C4-2B (cell line): ENCODE results near the gene VCL.

Experiments
- H3K27ac ChIP-seq: fragments of 450-650 bp; 2 replicates; pipeline ENCODE4 v1.5.1; 2017
- CTCF ChIP-seq: fragments of 450-650 bp; conservative IDR thresholded peaks from 2 replicates; pipeline ENCODE4 v1.5.1; 2017; ENCODE audit warnings: mild to moderate bottlenecking
- ZFX ChIP-seq: fragments of 450-650 bp; IDR thresholded peaks from 2 replicates; pipeline ENCODE4 v1.6.1; 2017

VCL gene

GRCh38 chr10:74084955-74085354 is 87.0 kb downstream of the VCL start:
- H3K27ac ChIP-seq = no peak overlapping the region
- no peak for TF ChIP-seq ZFX
- TF ChIP-seq CTCF = no peak

GRCh38 chr10:74086317-74086716 is 88.4 kb downstream of the VCL start:
- TF ChIP-seq CTCF (no peak), ZFX (no peak)
- no peak overlapping the region for H3K27ac ChIP-seq

GRCh38 chr10:74088722-74089121 is 90.8 kb downstream of the VCL start:
- TF ChIP-seq CTCF (no peak), ZFX (no peak)
- H3K27ac ChIP-seq = no peak overlapping the region

- TF ChIP-seq ZFX (no peak), CTCF (no peak)
- H3K27ac ChIP-seq = no peak overlapping the region
Measured at GRCh38 chr10:74092372-74092771, 94.5 kb downstream of the VCL start.

- no peak for TF ChIP-seq CTCF
- no peak for TF ChIP-seq ZFX
- H3K27ac ChIP-seq = no peak overlapping the region
Measured at GRCh38 chr10:74093530-74094164, 95.7 kb downstream of the VCL start.

- TF ChIP-seq CTCF (no peak), ZFX (no peak)
Measured at GRCh38 chr10:74094231-74094630, 96.3 kb downstream of the VCL start.

GRCh38 chr10:74096777-74097176 is 98.9 kb downstream of the VCL start:
- TF ChIP-seq ZFX (no peak), CTCF (no peak)
- no peak overlapping the region for H3K27ac ChIP-seq

More at GRCh38 chr10:74094231-74094630, 96.3 kb downstream of the VCL start:
- H3K27ac ChIP-seq = no peak overlapping the region
